Heart right ventricle (tissue), 16 donors: ENCODE results near the gene SARDH. TPM values are rescaled to one million over a fixed set of nuclear protein-coding genes. Genes with fewer than 3 reads are reported as not detected.
A peak's percentile ranks its signal among the peaks of the same experiment; 100 is the strongest.

ENCODE experiments used
- ATAC-seq, 8 donors: fragments of 200-7000 bp; cut with Tn5 transposase; one replicate each; pipeline ENCODE4 v1.9.1; 2020; ENCODE audit warnings: mild to moderate bottlenecking in 8 of 8, moderate library complexity in 8 of 8, moderate number of reproducible peaks in 1 of 8
- DNase-seq, 2 donors: peaks; one replicate each; pipeline ENCODE4 v3.0.0-alpha.2; 2020
- H3K27ac ChIP-seq, 10 donors: fragments of 200-600 bp; sonication (generic) in 2 of 10; one replicate each; pipeline versions ENCODE4 v1.5.0 to v1.8.0; 2020 to 2022; ENCODE audit warnings: mild to moderate bottlenecking in 3 of 10
- H3K27me3 ChIP-seq, 7 donors: fragments of 200-600 bp; one replicate each; pipeline ENCODE4 v1.8.0; 2021 to 2022; ENCODE audit warnings: mild to moderate bottlenecking in 2 of 7
- H3K36me3 ChIP-seq, 9 donors: fragments of 200-600 bp; sonication (generic) in 1 of 9; one replicate each; pipeline versions ENCODE4 v1.5.0 to v1.8.0; 2020 to 2022; ENCODE audit warnings: mild to moderate bottlenecking in 2 of 9
- H3K4me1 ChIP-seq, 9 donors: fragments of 200-600 bp; sonication (generic) in 1 of 9; one replicate each; pipeline versions ENCODE4 v1.5.0 to v1.8.0; 2020 to 2022; ENCODE audit warnings: mild to moderate bottlenecking in 4 of 9
- H3K4me3 ChIP-seq, 10 donors: fragments of 200-600 bp; sonication (generic) in 2 of 10; one replicate each; pipeline versions ENCODE4 v1.5.0 to v1.8.0; 2020 to 2022; ENCODE audit warnings: mild to moderate bottlenecking in 7 of 10, moderate library complexity in 2 of 10
- H3K9me3 ChIP-seq, 11 donors: fragments of 200-600 bp in 10 of 11; sonication (generic) in 2 of 11; one replicate each; pipeline versions ENCODE4 v1.5.0 to v1.8.0; 2013 to 2022; ENCODE audit warnings: mild to moderate bottlenecking in 2 of 11, control low read depth in 1 of 11, moderate library complexity in 1 of 11
- WGBS, 2 donors: extraction: QIAGEN DNeasy Blood & Tissue Kit; methylation state at CpG; one replicate each; pipeline ENCODE4 v1.1.7; 2013; ENCODE audit warnings: inconsistent platforms in 1 of 2; 5-methylcytosine and 5-hydroxymethylcytosine counted together
- intact Hi-C, 10 donors: fragments of 100-400 bp; cut with DNase I; formaldehyde crosslinking; loops; one replicate each; pipeline versions ENCODE4 v1.11.1 to v1.14.2; 2022
- polyA plus RNA-seq, 2 donors: library from polyadenylated mRNA; stranded (reverse); fragments of 200-250 nt; gene quantifications; one replicate each; pipeline ENCODE4 v1.2.3, GENCODE V29; 2013
- total RNA-seq, 10 donors: library from RNA; stranded (reverse); fragmentation: NEBNext Ultra II Directional in 3 of 10; extraction: Animal tissue kit (Norgen Biotek cat#: 25700) in 3 of 10; gene quantifications; one replicate each; pipeline versions ENCODE4 v1.2.1 to v1.2.4, GENCODE V29; 2021 to 2023
- TF ChIP-seq, protein P1 (sequence below), 9 donors: fragments of 200-600 bp; sonication (generic) in 2 of 9; IDR thresholded peaks; one replicate each; pipeline versions ENCODE4 v1.5.0 to v1.8.0; 2021 to 2022; ENCODE audit warnings: antibody characterized with exemption in 9 of 9, mild to moderate bottlenecking in 5 of 9, moderate library complexity in 1 of 9
- donor health status: Arrhythmogenic right ventricular cardiomyopathy.
- donor health status: ischemic (EF 13 %, LVEDD 7.1; RV severe dilation, severe dysfunction).
- donor health status: healthy with polysubstance abuse.
- donor health status: DM: no; HTN: yes; CAD: no.
- donor health status: DM: no; HTN: no; CAD: no.
- donor health status: ischemic (EF 25% LVEDD 6.9; RV normal size, moderate dysfunction).
- donor health status: ischemic (EF 25% LVEDD 5.7; RV mildly dilated, moderate dysfunction).
- donor health status: healthy.
- donor health status: DM: yes; HTN: yes; CAD: no.
- donor health status: Ischemic cardiomyopathy.
- donor health status: ischemic (EF 35%, LVEDD 5.7; RV mildly dilated, moderate dysfunction).
- donor health status: nonischemic (EF 11% LVEDD 7.7; RV severe dilation, severe dysfunction).
- donor health status: DM: yes; HTN: yes; CAD: no.
- donor health status: PGD.
- donor health status: ischemic (EF 29% LVEDD 5.4; RV normal size, mild dysfunction).
- donor health status: nonischemic (EF 23%, LVEDD 6.1; RV moderate dilation, normal function).

Gene SARDH
- total and polyA plus RNA-seq, 12 donors = 0.28 to 1.8 (median 0.53) TPM

- no peaks in the 10 kb centered on the region for H3K36me3 ChIP-seq
- no peak overlapping the region for H3K4me3 ChIP-seq
- WGBS, 2 donors = 74 to 80% methylated on average over 9 of the region's 9 CpGs
- DNase-seq (no peak), ATAC-seq (peak in 1 of 8 donors; percentile 7)
- H3K27me3 ChIP-seq = peaks cover 0 to 36% (median 0%) of the 10 kb centered on the region in 7 donors
- H3K9me3 ChIP-seq = no peaks in the 10 kb centered on the region
- intact Hi-C loops = no loop called here
- TF ChIP-seq, protein P1, sequence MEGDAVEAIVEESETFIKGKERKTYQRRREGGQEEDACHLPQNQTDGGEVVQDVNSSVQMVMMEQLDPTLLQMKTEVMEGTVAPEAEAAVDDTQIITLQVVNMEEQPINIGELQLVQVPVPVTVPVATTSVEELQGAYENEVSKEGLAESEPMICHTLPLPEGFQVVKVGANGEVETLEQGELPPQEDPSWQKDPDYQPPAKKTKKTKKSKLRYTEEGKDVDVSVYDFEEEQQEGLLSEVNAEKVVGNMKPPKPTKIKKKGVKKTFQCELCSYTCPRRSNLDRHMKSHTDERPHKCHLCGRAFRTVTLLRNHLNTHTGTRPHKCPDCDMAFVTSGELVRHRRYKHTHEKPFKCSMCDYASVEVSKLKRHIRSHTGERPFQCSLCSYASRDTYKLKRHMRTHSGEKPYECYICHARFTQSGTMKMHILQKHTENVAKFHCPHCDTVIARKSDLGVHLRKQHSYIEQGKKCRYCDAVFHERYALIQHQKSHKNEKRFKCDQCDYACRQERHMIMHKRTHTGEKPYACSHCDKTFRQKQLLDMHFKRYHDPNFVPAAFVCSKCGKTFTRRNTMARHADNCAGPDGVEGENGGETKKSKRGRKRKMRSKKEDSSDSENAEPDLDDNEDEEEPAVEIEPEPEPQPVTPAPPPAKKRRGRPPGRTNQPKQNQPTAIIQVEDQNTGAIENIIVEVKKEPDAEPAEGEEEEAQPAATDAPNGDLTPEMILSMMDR (IDR thresholded peaks at IDR 0.05) = no peak
- peaks cover 0 to 21% (median 0%) of the 10 kb centered on the region in 9 donors for H3K4me1 ChIP-seq
- no peak overlapping the region for H3K27ac ChIP-seq
These were observed 71.8 kb downstream of the SARDH start for GRCh38 chr9:133666387-133666786.

DNA sequence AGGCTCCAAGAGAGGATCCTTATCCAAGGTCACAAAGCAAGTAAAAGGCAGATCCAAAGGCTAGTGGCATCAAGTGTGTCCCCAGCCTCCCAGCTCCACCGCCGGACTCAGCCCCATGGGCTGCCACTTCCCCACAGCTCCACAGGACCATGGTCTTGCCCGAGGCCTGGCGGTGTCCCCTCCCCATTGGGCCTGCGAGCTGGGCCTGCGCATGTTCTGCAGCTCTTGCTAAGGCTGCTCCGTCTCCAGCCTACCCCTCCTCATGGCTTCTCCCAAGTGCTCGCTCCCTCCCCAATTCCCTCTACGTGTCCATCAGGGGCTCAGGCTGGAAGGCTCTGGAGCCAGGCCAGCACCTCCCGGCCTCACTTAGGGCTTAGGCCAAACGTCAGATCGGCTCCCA is 72.6 kb downstream of the SARDH start:
- WGBS, 2 donors = 71 to 82% methylated on average over 12 of the region's 12 CpGs
- peaks cover 0 to 36% (median 0%) of the 10 kb centered on the region in 7 donors for H3K27me3 ChIP-seq
- H3K4me1 ChIP-seq = peaks cover 0 to 21% (median 0%) of the 10 kb centered on the region in 9 donors
- TF ChIP-seq, protein P1 (IDR thresholded peaks at IDR 0.05) = no peak
- H3K4me3 ChIP-seq = no peak overlapping the region
- DNase-seq = no peak
- H3K27ac ChIP-seq = no peak overlapping the region
- intact Hi-C loops = no loop called here
- no peak for ATAC-seq
- no peaks in the 10 kb centered on the region for H3K9me3 ChIP-seq
- no peaks in the 10 kb centered on the region for H3K36me3 ChIP-seq

DNA sequence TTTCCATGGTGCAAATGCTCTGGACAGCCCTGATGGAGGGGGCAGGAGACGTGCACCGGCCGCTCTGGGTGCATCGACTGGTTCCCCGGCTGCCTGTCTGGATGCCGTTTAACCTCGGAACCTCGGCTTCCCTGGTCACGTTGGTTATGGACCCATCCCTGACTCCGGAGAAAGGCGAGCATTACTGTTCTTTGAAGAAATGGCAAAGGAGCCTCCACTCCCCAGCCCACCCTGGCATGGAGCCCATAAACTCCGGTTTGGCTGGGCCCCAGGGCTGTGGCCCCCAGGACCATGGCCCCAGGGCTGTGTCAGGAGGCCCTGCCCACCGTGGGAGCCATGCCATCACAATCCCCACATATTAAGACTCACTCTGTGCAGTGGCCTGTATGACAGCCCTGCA is 73.1 kb downstream of the SARDH start:
- peaks cover 0 to 21% (median 0%) of the 10 kb centered on the region in 9 donors for H3K4me1 ChIP-seq
- 92 to 93% methylated on average over 13 of the region's 13 CpGs for WGBS, 2 donors
- ATAC-seq = no peak
- TF ChIP-seq, protein P1 (IDR thresholded peaks at IDR 0.05) = no peak
- H3K36me3 ChIP-seq = no peaks in the 10 kb centered on the region
- H3K27me3 ChIP-seq = peaks cover 0 to 37% (median 4%) of the 10 kb centered on the region in 7 donors
- no peak overlapping the region for H3K27ac ChIP-seq
- intact Hi-C loops = no loop called here
- DNase-seq = no peak
- no peaks in the 10 kb centered on the region for H3K9me3 ChIP-seq
- no peak overlapping the region for H3K4me3 ChIP-seq

DNA sequence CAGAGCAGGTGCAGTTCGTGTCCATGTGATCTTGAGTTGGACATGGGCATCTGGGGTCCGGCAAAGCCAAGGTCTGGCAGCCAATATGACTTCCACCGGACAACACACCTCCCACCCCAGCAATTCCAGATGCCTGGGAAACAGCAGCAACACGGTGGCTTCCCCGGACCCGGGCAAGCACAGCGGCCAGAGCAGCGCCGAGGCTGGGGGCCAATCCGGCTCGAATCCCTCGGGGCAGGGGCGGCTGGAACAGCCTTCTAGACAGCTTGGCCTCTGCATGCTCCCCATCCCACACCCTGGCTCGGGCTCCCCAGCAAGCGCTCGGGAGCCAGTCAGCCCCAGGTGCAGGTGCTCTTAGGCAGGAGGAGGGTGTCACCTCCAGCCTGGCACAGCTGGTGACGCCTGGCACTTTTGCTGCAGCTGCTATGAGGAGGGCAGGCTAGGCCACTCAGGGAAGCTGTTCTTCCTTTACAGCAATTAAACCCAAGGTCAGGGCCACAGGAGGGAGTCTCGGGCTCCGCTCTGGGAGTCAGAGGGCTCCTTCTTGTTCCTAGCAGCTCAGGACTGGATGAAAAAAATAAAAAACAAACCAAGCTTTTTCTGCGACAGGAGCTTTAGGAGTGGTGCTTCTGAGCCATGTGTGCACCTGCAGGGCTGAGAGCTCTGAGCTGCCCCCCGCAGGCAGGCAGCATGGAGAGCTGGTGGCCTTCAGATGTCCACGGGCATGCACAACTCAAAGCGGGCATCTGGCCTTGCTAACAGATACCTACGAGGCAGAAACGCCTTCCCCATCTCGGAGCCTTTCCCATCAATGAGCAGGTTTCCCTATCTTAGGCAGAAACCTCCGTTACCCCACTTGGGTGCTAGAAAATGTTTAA is 73.7 kb downstream of the SARDH start:
- Histone ChIP-seq H3K4me1 (peaks cover 0 to 22% (median under 1%) of the 10 kb centered on the region in 9 donors), H3K36me3 (no peaks in the 10 kb centered on the region), H3K27me3 (peaks cover 0 to 41% (median 10%) of the 10 kb centered on the region in 7 donors), H3K27ac (no peak overlapping the region), H3K4me3 (no peak overlapping the region), H3K9me3 (no peaks in the 10 kb centered on the region)
- intact Hi-C loops = no loop called here
- WGBS, 2 donors = 81 to 87% methylated on average over 27 of the region's 27 CpGs
- DNase-seq (no peak), ATAC-seq (no peak)
- TF ChIP-seq, protein P1 (IDR thresholded peaks at IDR 0.05) = peak in 1 of 9 donors; percentile 10
